OCI-LY1 (cell line): ENCODE results near the gene LRP8.

Source experiments
- H2AFZ ChIP-seq: fragments of 200-600 bp; sonication (generic), shearing (Covaris generic); 2 replicates; pipeline ENCODE4 v1.6.0; 2014; ENCODE audit warnings: antibody characterized with exemption, mild to moderate bottlenecking, low read length
- H3F3A ChIP-seq: fragments of 200-600 bp; sonication (generic), shearing (Covaris generic); 2 replicates; pipeline ENCODE4 v1.6.0; 2014; ENCODE audit warnings: mild to moderate bottlenecking, antibody characterized with exemption, low read length, moderate library complexity; ENCODE audit not compliant: insufficient read depth
- H3K27ac ChIP-seq: fragments of 200-600 bp; sonication (generic); 2 replicates; pipeline ENCODE4 v1.5.1; 2014; ENCODE audit warnings: low read length, mixed run types, mild to moderate bottlenecking, low read depth; ENCODE audit not compliant: poor library complexity, severe bottlenecking
- H3K27me3 ChIP-seq: fragments of 200-600 bp; sonication (generic); 2 replicates; pipeline ENCODE4 v1.6.0; 2014; ENCODE audit warnings: antibody characterized with exemption, mild to moderate bottlenecking, low read length, moderate library complexity; ENCODE audit not compliant: insufficient read depth
- H3K36me3 ChIP-seq: fragments of 200-600 bp; sonication (generic); 2 replicates; pipeline ENCODE4 v1.6.1; 2014; ENCODE audit warnings: mild to moderate bottlenecking, antibody characterized with exemption, low read length, moderate library complexity, mixed read lengths; ENCODE audit not compliant: insufficient read depth
- H3K4me1 ChIP-seq: fragments of 200-600 bp; sonication (generic); 2 replicates; pipeline ENCODE4 v1.5.1; 2014; ENCODE audit warnings: mild to moderate bottlenecking, low read length, moderate library complexity; ENCODE audit not compliant: insufficient read depth, severe bottlenecking
- H3K4me2 ChIP-seq: fragments of 200-600 bp; sonication (generic), shearing (Covaris generic); 2 replicates; pipeline ENCODE4 v1.6.1; 2014; ENCODE audit warnings: low read length
- H3K4me3 ChIP-seq: fragments of 200-600 bp; sonication (generic); 2 replicates; pipeline ENCODE4 v1.5.1; 2014; ENCODE audit warnings: low read length, low read depth, mild to moderate bottlenecking, mixed read lengths; ENCODE audit not compliant: poor library complexity, severe bottlenecking
- H3K79me2 ChIP-seq: fragments of 200-600 bp; shearing (Covaris generic); 2 replicates; pipeline ENCODE4 v1.6.1; 2016; ENCODE audit warnings: mixed run types, low read length, mixed read lengths; ENCODE audit not compliant: insufficient read depth
- H3K9ac ChIP-seq: fragments of 200-600 bp; sonication (generic), shearing (Covaris generic); 2 replicates; pipeline ENCODE4 v1.6.1; 2014; ENCODE audit warnings: mild to moderate bottlenecking, low read length, mixed read lengths
- H3K9me2 ChIP-seq: fragments of 200-600 bp; sonication (generic), shearing (Covaris generic); 2 replicates; pipeline ENCODE4 v1.6.1; 2014; ENCODE audit warnings: low read depth, mild to moderate bottlenecking, low read length, mixed read lengths
- H3K9me3 ChIP-seq: fragments of 200-600 bp; shearing (Covaris generic); 2 replicates; pipeline ENCODE4 v1.6.1; 2014; ENCODE audit warnings: low read length, mixed read lengths
- H4K20me1 ChIP-seq: fragments of 200-600 bp; sonication (generic), shearing (Covaris generic); 2 replicates; pipeline ENCODE4 v1.6.0; 2016; ENCODE audit warnings: mild to moderate bottlenecking, low read length; ENCODE audit not compliant: insufficient read depth
- CTCF ChIP-seq: fragments of 200-600 bp; sonication (generic), shearing (Covaris generic); IDR thresholded peaks from 2 replicates; pipeline ENCODE4 v1.5.1; 2017; ENCODE audit warnings: mild to moderate bottlenecking, antibody characterized with exemption, low read length, moderate library complexity, mixed read lengths
- EZH2 ChIP-seq: fragments of 200-600 bp; sonication (generic), shearing (Covaris generic); IDR thresholded peaks from 2 replicates; pipeline ENCODE4 v1.8.0; 2017; ENCODE audit warnings: borderline replicate concordance, mixed run types, mild to moderate bottlenecking, antibody characterized with exemption, low read length, moderate library complexity, mixed read lengths

The LRP8 gene

GRCh38 chr1:53356637-53357036 lies 28.8 kb upstream of the LRP8 start:
- Histone ChIP-seq H3K9me2 (no peaks in the 10 kb centered on the region), H2AFZ (no peak overlapping the region), H3K4me3 (no peak overlapping the region), H3K9ac (no peak overlapping the region), H3F3A (no peaks in the 10 kb centered on the region), H3K36me3 (no peaks in the 10 kb centered on the region; the same call in 1 of the 2 replicates), H3K27ac (no peak overlapping the region), H3K4me2 (no peak overlapping the region), H3K27me3 (0 out of 2 replicates have a peak, but pooled peaks cover 4% of the 10 kb centered on the region), H3K9me3 (peaks cover 7% of the 10 kb centered on the region), H3K79me2 (no peaks in the 10 kb centered on the region), H4K20me1 (no peaks in the 10 kb centered on the region), H3K4me1 (no peaks in the 10 kb centered on the region)
- no peak for TF ChIP-seq EZH2
- no peak for TF ChIP-seq CTCF

GRCh38 chr1:53354119-53354518 lies 26.2 kb upstream of the LRP8 start:
- Histone ChIP-seq H3F3A (no peaks in the 10 kb centered on the region), H3K9me2 (no peaks in the 10 kb centered on the region), H3K9me3 (peaks cover 7% of the 10 kb centered on the region), H3K4me1 (no peaks in the 10 kb centered on the region), H3K27me3 (0 out of 2 replicates have a peak, but pooled peaks cover 4% of the 10 kb centered on the region), H3K4me3 (no peak overlapping the region), H3K36me3 (no peaks in the 10 kb centered on the region; the same call in 1 of the 2 replicates), H4K20me1 (no peaks in the 10 kb centered on the region), H3K27ac (no peak overlapping the region), H2AFZ (no peak overlapping the region), H3K4me2 (no peak overlapping the region), H3K9ac (no peak overlapping the region), H3K79me2 (no peaks in the 10 kb centered on the region)
- no peak for TF ChIP-seq CTCF
- TF ChIP-seq EZH2: no peak

GRCh38 chr1:53352561-53352960 lies 24.7 kb upstream of the LRP8 start:
- TF ChIP-seq CTCF (no peak), EZH2 (no peak)
- no peaks in the 10 kb centered on the region for H3K4me1 ChIP-seq

More at GRCh38 chr1:53352561-53352960, 24.7 kb upstream of the LRP8 start:
- Histone ChIP-seq H3K9ac (no peak overlapping the region), H3K27ac (no peak overlapping the region), H3K27me3 (no peaks in the 10 kb centered on the region), H4K20me1 (no peaks in the 10 kb centered on the region), H3K4me3 (no peak overlapping the region), H3K9me2 (no peaks in the 10 kb centered on the region), H3K9me3 (no peaks in the 10 kb centered on the region), H3K79me2 (no peaks in the 10 kb centered on the region), H2AFZ (no peak overlapping the region), H3K36me3 (no peaks in the 10 kb centered on the region), H3F3A (no peaks in the 10 kb centered on the region), H3K4me2 (no peak overlapping the region)
